Measurements from ENCODE around the gene VAV2. TPM values are rescaled to one million over a fixed set of nuclear protein-coding genes. Genes with fewer than 3 reads are reported as not detected.

The VAV2 gene, protein sequence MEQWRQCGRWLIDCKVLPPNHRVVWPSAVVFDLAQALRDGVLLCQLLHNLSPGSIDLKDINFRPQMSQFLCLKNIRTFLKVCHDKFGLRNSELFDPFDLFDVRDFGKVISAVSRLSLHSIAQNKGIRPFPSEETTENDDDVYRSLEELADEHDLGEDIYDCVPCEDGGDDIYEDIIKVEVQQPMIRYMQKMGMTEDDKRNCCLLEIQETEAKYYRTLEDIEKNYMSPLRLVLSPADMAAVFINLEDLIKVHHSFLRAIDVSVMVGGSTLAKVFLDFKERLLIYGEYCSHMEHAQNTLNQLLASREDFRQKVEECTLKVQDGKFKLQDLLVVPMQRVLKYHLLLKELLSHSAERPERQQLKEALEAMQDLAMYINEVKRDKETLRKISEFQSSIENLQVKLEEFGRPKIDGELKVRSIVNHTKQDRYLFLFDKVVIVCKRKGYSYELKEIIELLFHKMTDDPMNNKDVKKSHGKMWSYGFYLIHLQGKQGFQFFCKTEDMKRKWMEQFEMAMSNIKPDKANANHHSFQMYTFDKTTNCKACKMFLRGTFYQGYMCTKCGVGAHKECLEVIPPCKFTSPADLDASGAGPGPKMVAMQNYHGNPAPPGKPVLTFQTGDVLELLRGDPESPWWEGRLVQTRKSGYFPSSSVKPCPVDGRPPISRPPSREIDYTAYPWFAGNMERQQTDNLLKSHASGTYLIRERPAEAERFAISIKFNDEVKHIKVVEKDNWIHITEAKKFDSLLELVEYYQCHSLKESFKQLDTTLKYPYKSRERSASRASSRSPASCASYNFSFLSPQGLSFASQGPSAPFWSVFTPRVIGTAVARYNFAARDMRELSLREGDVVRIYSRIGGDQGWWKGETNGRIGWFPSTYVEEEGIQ
- 10 to 100 TPM in 2 of 4 donors, 1 to 10 TPM in 2; 9.1 to 13.5 (median 10.1) TPM for total RNA-seq

DNA sequence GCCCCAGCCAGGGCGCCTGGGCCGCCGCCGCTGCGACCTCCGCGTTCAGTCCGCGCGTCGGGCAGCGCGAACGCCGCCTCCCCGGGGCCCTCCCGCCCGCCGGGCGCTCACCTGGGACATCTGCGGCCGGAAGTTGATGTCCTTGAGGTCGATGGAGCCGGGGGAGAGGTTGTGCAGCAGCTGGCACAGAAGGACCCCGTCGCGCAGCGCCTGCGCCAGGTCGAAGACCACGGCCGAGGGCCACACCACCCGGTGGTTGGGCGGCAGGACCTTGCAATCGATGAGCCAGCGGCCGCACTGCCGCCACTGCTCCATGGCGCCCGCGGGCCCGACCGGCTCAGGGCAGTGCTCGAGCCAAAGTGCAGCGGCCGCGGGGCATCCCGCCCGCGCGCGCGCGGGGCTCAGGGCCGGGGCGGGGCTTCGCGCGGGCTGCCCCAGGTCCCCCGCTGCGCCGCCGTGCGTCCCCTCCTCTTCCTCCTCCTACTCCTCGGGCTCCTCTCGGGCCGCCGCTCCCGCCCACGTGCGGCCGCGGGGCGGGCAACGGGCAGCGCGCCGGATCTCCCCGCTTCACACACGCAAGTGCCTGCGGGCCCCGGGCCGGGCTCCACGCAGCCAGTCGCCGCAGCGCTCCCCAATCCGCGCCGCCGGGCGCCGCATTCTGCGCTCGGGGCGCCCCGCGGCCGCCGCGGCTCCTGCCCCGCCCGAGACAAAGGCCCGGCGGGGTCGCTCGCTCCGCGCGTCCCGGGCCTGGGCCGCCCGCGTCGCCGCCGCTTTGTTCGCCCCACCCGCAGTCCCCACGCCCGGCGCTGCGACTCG lies at the start of gene VAV2:
Gene VAV2 (minus strand): TSS at position 361 of the 816 bp plus-strand sequence. CDS start 46 bp downstream, at position 315.
- Histone ChIP-seq H3K4me1 (peaks cover 20 to 46% (median 35%) of the 10 kb centered on the region in 4 donors), H3K36me3 (no peaks in the 10 kb centered on the region), H3K9me3 (no peaks in the 10 kb centered on the region), H3K4me3 (peak within 1 kb of the TSS; percentile 69 to 90 (median 76)), H3K27ac (replicated peaks in 1 of 4) (peak within 1 kb of the TSS; percentile 87 to 92 (median 88)), H3K27me3 (no peaks in the 10 kb centered on the region)
- 0% methylated on average over 9 of the region's 124 CpGs for WGBS
- no peak for DNase-seq (ENCODE audit: extremely low spot score)
- intact Hi-C loops (cut with DNase I), result loop anchor here (5.0 to 10.0 kb wide), 2 partner anchors 135 to 457 kb away; partner anchors contain the start of gene ADAMTSL2
- no peak for TF ChIP-seq EP300 (IDR thresholded peaks at IDR 0.05)

DNA sequence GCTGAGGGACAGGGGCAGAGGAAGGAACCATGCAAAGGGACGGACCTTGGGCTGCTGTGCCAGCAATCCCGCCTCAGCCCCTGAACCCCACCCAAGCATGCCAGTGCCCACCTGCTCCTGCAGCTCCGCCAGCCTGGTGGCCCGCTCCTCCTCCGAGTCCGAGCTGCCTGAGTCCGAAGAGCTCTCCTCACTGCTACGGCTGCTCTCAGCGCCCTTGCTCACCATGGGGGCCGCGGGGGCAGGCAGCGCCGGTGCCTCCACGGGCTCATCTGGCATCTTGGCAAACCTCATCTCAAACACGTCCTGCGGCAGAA lies 49.5 kb upstream of the VAV2 start:
- no peak overlapping the region for H3K27ac ChIP-seq (replicated peaks in 1 of 4)
- no peaks in the 10 kb centered on the region for H3K27me3 ChIP-seq
- peaks cover 5 to 13% (median 9%) of the 10 kb centered on the region in 4 donors for H3K4me1 ChIP-seq
- peaks cover 0 to 11% (median 5%) of the 10 kb centered on the region in 4 donors for H3K9me3 ChIP-seq
- H3K36me3 ChIP-seq, result peaks cover 70 to 98% (median 95%) of the 10 kb centered on the region in 4 donors
- H3K4me3 ChIP-seq, result no peak overlapping the region
- WGBS, result 92% methylated on average over 16 of the region's 16 CpGs
- intact Hi-C loops (cut with DNase I), result no loop called here
- TF ChIP-seq EP300 (IDR thresholded peaks at IDR 0.05), result no peak
- no peak for TF ChIP-seq POLR2AphosphoS5 (IDR thresholded peaks at IDR 0.05)
- TF ChIP-seq, protein P1, sequence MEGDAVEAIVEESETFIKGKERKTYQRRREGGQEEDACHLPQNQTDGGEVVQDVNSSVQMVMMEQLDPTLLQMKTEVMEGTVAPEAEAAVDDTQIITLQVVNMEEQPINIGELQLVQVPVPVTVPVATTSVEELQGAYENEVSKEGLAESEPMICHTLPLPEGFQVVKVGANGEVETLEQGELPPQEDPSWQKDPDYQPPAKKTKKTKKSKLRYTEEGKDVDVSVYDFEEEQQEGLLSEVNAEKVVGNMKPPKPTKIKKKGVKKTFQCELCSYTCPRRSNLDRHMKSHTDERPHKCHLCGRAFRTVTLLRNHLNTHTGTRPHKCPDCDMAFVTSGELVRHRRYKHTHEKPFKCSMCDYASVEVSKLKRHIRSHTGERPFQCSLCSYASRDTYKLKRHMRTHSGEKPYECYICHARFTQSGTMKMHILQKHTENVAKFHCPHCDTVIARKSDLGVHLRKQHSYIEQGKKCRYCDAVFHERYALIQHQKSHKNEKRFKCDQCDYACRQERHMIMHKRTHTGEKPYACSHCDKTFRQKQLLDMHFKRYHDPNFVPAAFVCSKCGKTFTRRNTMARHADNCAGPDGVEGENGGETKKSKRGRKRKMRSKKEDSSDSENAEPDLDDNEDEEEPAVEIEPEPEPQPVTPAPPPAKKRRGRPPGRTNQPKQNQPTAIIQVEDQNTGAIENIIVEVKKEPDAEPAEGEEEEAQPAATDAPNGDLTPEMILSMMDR (IDR thresholded peaks at IDR 0.05), result no peak
- TF ChIP-seq POLR2A (IDR thresholded peaks at IDR 0.05; ENCODE audit: low read depth), result no peak
- DNase-seq (ENCODE audit: extremely low spot score), result no peak

DNA sequence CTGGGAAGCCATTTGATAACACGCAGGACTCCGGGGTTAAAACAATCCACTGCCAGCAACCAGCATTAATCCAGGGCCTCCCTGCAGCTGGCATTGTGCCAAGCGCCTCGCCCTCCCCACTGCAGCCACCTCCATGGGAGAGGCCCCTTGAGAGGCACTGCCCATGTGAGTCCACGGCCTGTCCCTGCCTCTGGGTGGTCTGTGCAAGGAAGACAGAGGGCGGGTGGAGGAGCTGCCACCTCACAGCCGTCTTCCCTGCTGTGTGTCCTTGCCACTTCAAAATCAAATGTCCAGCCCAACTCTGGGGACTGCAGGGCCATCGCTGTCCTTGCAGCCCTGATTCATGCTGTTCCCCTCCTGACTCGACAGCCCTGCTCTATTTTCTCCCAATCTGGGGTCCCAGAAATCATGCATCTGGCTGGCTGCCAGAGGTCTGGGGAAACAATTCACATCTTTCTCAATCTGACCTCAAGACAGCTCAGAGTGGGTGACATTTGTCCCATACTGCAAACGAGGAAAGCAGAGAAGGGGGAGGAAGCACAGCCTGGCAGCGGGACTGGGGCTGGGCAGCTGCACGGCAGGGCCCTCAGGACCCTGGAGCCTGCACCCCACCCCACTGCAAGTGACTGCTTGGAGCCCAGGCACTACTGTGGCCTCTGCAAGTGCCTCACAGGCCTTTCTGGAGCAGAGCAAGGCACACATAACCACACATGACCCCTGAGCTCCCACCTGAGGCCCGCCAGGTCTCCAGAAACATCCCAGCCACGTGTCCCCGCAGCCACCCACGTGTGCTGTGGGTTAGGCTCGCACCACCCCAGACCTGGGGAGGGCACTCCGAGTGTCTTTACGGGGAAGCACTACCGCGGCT lies 48.9 kb upstream of the VAV2 start:
- H3K27ac ChIP-seq (replicated peaks in 1 of 4), result no peak overlapping the region
- no peak for DNase-seq (ENCODE audit: extremely low spot score)
- TF ChIP-seq POLR2A (IDR thresholded peaks at IDR 0.05; ENCODE audit: low read depth) (no peak), EP300 (IDR thresholded peaks at IDR 0.05) (no peak), POLR2AphosphoS5 (IDR thresholded peaks at IDR 0.05) (no peak)
- TF ChIP-seq, protein P1 (IDR thresholded peaks at IDR 0.05), result no peak
- H3K4me1 ChIP-seq, result peaks cover 5 to 13% (median 9%) of the 10 kb centered on the region in 4 donors
- H3K4me3 ChIP-seq, result no peak overlapping the region
- H3K27me3 ChIP-seq, result no peaks in the 10 kb centered on the region
- peaks cover 71 to 98% (median 95%) of the 10 kb centered on the region in 4 donors for H3K36me3 ChIP-seq
- H3K9me3 ChIP-seq, result peaks cover 0 to 11% (median 5%) of the 10 kb centered on the region in 4 donors
- intact Hi-C loops (cut with DNase I), result no loop called here
- 72% methylated on average over 15 of the region's 21 CpGs for WGBS

DNA sequence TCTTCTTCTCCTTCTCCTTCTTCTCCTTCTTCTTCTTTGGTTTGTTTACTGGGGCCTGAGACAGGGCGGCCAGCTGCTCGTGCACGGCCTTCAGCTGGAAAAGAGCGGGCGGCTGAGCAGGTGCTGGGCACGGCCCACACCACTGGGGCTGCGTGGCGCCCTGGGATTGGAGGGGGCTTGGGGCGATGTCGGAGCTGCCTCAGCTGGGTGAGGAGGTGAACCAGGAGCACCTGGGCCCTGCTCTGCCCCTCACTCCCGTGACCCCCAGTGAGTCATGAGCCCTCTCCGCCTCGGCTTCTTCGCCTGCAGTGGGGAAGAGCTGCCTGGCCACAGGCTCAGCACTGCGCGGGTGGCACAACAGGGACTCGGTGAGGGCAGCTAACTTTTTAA lies 48.0 kb upstream of the VAV2 start:
- 93% methylated on average over 15 of the region's 17 CpGs for WGBS
- H3K36me3 ChIP-seq, result peaks cover 70 to 98% (median 95%) of the 10 kb centered on the region in 4 donors
- TF ChIP-seq EP300 (IDR thresholded peaks at IDR 0.05) (no peak), POLR2A (IDR thresholded peaks at IDR 0.05; ENCODE audit: low read depth) (no peak), POLR2AphosphoS5 (IDR thresholded peaks at IDR 0.05) (no peak)
- TF ChIP-seq, protein P1 (IDR thresholded peaks at IDR 0.05), result no peak
- peaks cover 5 to 13% (median 9%) of the 10 kb centered on the region in 4 donors for H3K4me1 ChIP-seq
- H3K9me3 ChIP-seq, result peaks cover 0 to 11% (median 5%) of the 10 kb centered on the region in 4 donors
- no peak overlapping the region for H3K4me3 ChIP-seq
- intact Hi-C loops (cut with DNase I), result no loop called here
- H3K27me3 ChIP-seq, result no peaks in the 10 kb centered on the region
- no peak overlapping the region for H3K27ac ChIP-seq (replicated peaks in 1 of 4)
- DNase-seq (ENCODE audit: extremely low spot score), result no peak

All from esophagus muscularis mucosa (tissue), 4 donors.